PC-9 (cell line): ENCODE results near the gene RANBP10.
"Not testable (repeated sequence)": the region's sequence is repeated elsewhere in the genome, so short reads cannot be mapped to it uniquely, and the experiment has no call there.

ENCODE experiments used
- EZH2 ChIP-seq: fragments of 200-600 bp; sonication (generic); IDR thresholded peaks from 2 replicates; pipeline ENCODE4 v1.8.0; 2017; ENCODE audit warnings: antibody characterized with exemption, low read depth
- TF ChIP-seq, protein P1 (sequence below): fragments of 200-600 bp; sonication (generic); conservative IDR thresholded peaks from 2 replicates; pipeline ENCODE4 v1.6.1; 2017; ENCODE audit warnings: mixed run types, antibody characterized with exemption, mild to moderate bottlenecking, moderate library complexity

DNA sequence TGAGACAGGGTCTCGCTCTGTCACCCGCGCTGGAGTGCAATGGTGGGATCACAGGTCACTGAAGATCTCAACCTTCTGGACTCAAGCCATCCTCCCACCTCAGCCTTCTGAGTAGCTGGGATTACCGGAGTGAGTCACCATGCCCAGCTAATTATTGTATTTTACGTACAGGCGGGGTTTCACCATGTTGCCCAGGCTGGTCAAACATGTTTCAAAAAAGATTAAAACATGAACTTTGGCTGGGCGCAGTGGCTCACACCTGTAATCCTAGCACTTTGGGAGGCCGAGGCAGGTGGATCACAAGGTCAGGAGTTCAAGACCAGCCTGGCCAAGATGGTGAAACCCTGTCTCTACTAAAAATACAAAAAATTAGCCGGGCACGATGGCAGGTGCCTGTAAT is 30.8 kb upstream of the RANBP10 start:
- TF ChIP-seq, protein P1, sequence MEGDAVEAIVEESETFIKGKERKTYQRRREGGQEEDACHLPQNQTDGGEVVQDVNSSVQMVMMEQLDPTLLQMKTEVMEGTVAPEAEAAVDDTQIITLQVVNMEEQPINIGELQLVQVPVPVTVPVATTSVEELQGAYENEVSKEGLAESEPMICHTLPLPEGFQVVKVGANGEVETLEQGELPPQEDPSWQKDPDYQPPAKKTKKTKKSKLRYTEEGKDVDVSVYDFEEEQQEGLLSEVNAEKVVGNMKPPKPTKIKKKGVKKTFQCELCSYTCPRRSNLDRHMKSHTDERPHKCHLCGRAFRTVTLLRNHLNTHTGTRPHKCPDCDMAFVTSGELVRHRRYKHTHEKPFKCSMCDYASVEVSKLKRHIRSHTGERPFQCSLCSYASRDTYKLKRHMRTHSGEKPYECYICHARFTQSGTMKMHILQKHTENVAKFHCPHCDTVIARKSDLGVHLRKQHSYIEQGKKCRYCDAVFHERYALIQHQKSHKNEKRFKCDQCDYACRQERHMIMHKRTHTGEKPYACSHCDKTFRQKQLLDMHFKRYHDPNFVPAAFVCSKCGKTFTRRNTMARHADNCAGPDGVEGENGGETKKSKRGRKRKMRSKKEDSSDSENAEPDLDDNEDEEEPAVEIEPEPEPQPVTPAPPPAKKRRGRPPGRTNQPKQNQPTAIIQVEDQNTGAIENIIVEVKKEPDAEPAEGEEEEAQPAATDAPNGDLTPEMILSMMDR, result not testable (repeated sequence)
- TF ChIP-seq EZH2, result not testable (repeated sequence)
